ENCODE measurements around the gene PRELID2.

The PRELID2 gene

DNA sequence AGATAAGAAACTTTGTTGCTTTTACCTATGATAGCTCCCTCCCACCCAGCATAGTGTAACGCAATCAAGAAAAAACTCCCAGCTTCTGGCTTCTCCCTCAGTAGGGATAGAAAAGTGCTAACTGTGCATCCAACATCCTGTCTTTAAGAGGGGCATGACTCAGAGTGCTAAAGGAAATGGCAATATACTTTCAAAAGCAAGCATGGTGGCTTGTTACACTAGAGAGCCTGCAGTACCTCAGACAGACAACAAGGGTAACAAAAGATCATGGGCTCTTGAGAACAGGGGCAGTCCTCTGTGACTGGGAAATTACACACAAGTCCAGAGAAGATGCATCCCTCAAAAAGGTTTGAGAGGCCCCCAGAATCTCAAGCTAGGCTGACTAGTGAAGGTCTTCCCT, 37.8 kb downstream of the PRELID2 start:
- no peak for DNase-seq (ENCODE audit: low spot score)

DNA sequence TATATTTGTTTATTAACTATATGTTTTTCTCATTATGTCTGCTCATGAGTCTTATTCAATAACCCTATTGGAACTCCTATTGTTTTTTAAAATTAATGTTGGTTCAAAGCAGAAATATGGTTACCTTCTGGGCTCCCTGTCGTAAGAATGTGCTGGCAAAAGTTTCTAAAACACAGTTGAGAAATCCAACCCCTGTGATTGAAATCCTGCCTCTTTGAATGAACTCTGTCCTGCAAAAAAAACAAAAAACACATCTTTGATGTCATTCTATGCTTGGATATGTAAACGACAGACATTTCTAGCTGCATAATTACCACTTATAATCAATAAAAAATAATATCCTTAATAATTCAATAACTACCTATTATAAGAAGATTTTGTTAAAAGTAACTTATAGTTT, 38.8 kb downstream of the PRELID2 start:
- DNase-seq (ENCODE audit: low spot score), result no peak

DNA sequence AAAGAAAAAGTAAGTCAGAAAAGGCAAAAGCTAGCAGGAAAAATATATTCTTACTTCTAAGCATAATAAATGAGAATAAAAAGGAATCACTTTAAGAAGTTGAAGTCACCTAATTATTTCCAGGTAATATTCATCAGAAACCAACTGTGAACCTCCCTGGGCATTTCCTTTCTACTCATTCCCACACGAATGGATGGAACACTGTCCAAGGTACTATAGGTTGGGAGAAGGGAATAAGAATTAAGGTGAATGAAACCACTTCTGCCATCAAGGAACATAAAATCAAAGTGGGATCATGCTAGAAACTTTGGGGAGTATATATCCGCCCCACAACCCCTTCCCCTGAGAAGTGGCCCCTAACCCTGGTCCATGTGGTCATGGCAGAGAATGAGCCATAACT, 41.6 kb downstream of the PRELID2 start:
- DNase-seq (ENCODE audit: low spot score), result no peak

DNA sequence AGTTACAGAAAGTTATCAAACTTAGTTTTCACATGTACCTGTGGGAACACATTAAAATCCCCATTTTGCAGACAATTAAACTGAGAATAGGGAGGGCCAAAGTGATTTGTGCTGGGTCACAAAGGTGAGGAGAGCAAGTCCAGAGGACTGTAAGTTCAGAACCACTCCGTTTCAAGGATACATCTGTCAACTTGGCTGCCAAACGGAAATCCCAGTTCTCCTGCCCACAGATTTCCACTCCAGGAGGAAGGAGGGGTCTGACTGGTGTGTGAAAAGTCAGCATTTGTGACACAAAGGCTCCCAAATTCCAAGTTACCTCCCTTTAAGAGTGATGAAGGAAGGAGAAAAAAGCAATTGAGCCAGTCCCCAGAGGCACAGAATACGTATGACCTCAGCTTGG, 42.3 kb downstream of the PRELID2 start:
- no peak for DNase-seq (ENCODE audit: low spot score)

DNA sequence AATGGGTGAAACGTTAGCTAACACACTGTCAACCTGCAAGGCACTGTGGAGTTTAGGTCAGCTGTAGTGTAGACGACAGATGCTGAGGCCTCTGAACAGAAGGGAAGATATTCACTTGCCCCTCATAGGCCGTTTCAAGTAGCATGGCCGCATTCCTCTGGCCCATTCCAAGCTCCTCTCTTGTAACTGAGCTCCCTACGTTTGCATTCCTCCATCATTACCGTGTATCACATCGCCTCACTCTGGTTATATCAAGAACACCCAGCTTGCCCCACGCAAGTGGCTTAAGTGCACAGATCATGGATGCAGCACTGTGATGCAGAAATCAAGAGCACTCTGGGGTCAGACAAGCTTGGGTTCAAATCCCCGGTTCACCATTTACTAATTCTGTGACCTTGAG, 43.3 kb downstream of the PRELID2 start:
- no peak for DNase-seq (ENCODE audit: low spot score)

DNA sequence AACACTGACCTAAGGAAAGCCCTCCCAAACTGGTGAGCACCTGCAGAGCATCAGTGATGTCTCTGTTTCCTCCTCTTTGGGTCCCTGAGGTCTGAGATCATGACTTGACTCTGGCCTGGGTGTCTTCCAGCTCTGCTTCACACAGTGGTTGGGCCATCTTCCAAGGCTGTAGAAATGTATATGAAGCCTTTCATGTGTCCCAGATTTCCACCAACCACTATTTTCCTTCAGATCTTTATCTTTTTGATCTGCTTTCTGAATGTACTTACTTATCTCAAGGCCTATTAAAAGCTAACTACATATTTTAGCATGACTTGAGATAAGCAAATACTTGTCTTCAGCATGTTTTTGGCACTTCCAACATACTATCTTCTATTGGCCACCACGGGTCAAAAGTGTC, 47.1 kb downstream of the PRELID2 start:
- no peak for DNase-seq (ENCODE audit: low spot score)

DNA sequence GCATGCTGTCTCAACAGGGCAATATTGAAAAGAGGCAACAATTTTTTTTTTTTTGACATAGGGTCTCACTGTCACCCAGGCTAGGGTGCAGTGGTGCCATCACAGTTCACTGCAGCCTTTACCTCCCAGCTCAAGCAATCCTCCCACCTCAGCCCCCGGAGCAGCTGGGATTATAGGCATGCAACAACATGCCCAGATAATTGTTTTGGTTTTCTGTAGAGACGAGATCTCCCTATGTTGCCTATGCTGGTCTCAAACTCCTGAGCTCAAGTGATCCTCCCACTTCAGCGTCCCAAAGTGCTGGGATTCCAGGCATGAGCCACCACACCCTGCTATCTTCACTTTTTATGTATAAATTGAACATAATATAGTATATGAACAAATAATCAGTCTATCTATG, 47.6 kb downstream of the PRELID2 start:
- no peak for DNase-seq (ENCODE audit: low spot score)

DNA sequence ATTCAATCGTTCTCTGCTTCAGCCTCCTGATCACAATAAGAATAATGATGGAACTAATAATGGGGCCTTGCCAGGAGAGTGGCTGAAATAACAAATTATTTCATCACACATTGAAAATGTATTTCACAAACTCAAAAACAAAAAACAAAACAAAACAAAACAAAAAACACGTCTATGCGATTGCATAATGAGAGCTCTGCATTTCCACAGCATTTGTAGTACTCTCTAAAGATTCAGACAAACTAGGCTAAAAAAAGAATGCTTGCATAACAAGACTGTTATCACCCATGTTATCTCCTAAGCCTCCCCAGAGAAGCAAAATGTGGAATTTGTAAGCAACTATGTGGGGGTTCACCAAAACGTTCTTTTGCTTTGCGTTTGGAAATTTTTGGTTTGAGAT, 48.1 kb downstream of the PRELID2 start:
- DNase-seq (ENCODE audit: low spot score), result peak; percentile 44

DNA sequence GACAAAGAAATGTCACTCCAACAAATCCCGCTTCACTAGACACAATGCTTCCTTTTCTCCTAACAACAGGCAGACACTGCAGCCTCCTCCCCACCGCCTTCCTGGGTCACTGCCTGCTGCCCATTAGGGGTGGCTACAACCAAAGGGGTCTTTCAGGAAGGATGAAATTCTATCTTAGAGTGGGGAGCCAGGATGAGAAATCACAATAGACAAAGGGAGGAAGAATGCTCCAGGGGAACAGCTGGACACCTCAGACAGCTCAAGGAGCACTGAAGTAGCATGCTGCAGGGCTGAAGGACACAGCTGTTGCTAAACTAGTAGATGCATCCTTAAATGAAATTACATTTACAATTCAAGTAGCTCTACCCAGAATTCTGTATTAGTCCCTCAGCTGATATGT, 54.2 kb downstream of the PRELID2 start:
- DNase-seq (ENCODE audit: low spot score), result no peak

DNA sequence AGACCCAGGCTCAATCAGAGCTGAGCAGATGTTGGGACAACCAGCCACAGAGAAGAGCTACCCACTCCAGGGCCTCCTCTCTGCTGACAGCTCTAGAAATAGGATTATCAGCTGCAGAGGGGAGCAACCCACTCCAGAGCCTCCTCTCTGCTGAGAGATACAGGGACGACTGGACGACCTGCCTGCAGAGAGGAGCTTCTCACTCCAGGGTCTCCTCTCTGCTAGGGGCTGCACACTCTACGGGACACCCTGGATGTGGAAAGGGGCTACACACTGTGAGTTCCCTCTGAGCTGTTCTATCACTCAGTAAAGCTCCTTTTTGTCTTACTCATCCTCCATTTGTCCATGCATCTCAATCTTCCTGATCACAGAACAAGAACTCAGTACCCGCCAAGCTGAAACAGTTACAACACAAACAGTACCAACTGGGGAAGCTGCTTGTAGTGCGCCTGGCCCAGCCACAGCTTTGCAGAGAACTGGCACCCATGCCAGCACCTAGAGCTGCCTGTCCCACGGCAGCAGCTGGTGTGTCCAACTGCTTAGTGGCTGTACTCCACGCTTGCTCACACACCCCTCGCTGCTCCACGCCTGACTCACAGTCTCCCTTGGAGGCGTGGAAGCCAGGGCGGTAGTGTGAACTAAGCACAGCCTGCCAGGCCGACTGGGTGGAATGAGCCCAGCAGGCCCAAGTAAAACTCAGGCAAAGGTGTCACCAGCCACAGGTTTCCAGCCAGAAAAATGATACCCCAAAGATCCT, 56.8 kb downstream of the PRELID2 start:
- DNase-seq (ENCODE audit: low spot score), result peak; percentile 83

DNA sequence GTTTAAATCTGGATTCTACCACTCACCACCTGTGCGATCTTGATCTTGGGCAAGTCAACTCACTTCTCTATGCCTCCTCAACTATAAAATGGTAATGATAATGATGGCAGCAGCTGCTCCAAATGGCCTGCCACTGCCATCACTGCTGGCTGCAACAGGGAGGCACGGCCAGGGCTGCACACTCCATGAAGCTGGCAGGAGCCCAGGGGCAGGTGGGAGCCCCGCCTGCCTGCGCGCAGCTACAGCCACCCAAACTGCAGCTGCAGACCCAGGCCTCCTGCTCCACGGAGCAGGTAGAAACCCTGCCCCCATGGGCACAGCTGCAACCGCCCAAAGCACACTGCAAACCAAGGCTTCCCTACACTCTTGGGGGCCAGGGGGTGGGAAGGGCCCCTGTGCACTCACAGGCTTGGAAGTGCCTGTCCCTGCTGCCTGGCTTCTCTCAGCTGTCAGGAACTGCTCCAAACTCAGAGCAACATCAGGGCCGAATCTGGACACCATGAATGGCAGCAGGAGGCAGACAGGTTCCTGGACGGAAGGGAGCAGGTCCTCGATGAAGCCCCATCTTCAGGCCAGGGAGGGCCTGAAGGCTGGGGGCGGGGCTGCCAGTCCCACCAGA, 57.6 kb downstream of the PRELID2 start:
- no peak for DNase-seq (ENCODE audit: low spot score)

DNA sequence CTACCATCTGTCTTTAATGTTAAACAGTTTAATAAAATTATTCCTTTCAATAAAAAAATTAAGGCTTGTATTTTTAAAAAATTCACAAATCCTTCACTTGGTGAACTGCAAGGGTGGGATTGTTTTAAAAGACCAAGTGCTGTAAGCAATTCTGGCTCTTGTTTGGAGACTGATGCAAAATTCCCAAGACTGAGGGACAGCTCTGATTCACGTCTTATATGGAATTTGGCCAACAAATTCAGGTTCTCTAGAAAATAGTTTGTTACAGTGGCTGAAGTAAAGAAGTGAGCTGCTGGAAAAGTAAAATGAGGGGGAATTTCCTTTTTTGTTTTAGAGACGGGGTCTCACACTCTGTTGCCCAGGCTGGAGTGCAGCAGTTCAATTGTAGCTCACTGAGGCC, 58.3 kb downstream of the PRELID2 start:
- DNase-seq (ENCODE audit: low spot score), result no peak

DNA sequence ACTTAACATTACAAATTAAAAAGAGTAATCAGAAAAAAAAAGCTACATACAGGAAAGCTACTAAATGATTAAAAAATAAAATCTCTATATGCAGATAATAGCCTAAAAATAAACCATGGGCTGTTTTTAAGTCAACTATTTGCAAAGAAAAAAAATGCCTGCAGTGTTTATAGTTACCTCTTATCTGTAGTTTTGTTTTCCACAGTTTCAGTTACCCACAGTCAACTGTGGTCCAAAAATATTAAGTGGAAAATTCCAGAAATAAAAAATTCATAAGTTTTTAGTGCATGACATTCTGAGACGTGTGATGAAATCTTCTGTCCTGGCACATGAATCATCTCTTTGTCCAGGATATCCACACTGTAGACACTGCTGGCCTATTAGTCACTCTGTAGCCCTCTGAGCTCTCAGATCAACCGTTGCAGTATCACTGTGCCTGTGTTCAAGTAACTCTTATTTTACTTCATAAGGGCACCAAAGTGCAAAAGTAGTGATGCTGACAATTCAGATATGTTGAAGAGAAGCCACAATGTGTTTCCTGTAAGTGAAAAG, 59.2 kb downstream of the PRELID2 start:
- DNase-seq (ENCODE audit: low spot score), result no peak

DNA sequence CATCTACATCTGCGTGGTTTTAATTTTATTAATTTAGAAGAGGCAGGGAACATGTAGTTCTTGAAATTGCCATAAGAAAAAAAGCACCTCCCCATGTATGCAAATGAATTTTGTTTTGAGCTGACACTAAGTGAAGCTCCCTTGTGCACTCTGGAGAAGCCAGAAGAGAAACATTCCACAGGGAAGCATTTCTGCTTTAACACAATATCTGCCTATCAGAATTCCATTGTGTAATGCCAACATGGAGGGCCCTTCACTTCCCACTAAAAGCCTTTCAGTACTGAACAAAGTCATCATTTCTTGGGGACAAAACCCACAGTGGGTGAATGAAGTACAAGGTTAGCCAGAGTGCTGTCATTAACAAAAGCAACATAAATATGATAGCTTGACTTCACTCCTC, 59.7 kb downstream of the PRELID2 start:
- DNase-seq (ENCODE audit: low spot score), result no peak

DNA sequence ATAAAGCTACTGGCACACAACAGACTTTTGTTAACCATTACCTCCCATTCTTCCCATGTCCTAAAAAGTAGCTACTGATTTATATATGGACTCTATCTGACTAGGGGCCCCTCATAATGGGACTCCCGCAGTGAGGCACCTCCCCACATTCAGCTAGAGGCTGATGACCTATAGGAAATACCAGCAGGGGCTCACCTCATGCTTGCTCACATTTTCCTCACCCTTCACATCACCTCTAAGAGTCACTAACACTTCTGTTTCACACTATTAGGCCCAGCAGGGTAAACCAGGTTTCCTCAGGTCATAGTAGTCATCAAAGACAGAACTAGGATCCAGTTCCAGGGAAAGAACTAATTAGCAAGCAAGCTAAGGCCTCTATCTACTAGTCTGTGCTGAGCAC, 60.7 kb downstream of the PRELID2 start:
- DNase-seq (ENCODE audit: low spot score), result no peak

DNA sequence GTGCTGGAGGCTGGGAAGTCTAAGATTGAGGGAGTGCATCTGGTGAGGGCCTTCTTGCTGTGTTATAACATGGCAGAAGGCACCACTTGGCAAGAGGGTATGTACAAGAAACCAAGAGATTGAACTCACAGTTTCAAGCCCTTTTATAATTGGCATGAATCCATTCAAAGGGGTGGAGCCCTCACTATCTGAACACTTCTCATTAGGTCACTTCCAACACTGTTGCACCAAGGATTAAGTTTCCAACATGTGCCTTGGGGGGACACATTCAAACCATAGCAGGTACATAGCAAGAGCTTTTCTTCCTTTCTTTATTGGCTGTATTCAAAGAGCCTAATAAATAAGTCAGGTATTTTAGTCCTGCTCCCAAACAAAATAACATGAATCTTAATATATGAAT, 62.7 kb downstream of the PRELID2 start:
- DNase-seq (ENCODE audit: low spot score), result no peak

DNA sequence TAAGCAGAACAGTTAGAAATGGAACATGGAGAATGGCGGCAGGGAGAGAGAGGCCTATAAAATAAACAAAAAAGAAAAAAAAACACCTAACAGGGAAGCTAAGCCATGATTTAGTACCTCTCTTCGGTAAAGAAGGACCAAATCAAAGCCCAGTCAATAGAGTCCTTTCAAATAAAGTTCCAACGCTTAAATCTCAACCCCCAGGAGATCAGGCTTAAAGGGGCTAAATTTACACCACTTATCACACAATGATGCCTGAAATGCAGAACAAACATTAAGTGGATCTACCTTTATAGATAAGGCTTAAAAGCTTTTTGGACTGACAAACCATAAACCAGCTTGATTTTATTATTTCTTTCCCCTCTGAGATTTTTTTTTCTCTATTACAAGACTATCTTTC, 66.3 kb downstream of the PRELID2 start:
- no peak for DNase-seq (ENCODE audit: low spot score)

DNA sequence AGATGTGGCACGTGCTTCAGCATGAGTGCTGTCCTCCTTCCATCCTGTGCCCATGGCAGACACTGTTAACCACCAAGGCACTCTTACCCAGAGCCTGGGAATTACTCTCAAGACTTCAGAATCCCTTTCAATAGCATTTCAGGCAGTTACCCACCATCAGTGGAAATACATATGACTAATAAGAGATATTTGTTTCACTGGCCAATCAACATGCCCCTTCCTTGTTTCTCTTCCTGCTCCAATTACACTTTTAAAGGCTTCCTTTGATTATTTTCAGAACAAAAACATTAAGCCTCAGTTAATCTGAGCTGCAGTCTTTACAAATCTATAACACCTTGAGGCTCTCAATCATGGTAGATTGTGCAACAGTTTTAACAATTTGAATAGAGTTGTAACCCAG, 70.8 kb downstream of the PRELID2 start:
- DNase-seq (ENCODE audit: low spot score), result no peak

DNA sequence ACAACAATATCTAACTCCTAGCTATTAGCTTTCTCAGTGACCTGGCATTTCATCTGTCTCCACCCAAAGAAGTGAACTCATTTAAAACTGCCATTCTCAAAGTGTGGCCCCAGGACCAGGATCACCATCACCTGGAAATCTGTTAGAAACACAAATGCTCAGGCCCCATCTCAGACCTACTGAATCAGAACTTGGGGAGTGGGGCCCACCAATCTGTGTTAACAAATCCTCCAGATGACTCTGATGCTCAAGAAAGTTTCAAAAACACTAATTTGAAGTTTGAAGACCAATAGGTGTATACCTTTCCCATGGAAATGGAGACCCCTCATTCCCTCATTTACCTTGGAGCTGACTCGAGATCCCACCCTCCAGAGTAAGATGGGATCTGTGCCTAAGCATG, 72.3 kb downstream of the PRELID2 start:
- DNase-seq (ENCODE audit: low spot score), result no peak

DNA sequence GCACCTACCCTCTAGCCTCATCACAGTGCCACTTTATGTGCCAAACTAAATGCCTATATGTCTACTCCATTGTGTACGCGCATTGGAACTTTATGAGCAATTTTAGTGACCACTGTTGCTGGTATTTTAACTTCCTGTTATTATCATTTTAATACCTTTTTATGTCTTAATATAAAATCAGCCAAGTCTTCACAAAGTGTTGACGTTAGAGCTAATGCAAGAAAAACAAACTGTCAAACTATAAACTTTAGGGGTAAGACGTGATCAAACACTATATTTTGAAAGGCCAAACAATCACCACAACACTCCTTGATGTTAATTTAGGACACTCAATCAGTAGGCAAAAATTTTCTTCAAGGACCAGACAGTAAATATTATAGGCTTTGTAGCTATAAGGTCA, 73.9 kb downstream of the PRELID2 start:
- no peak for DNase-seq (ENCODE audit: low spot score)

DNA sequence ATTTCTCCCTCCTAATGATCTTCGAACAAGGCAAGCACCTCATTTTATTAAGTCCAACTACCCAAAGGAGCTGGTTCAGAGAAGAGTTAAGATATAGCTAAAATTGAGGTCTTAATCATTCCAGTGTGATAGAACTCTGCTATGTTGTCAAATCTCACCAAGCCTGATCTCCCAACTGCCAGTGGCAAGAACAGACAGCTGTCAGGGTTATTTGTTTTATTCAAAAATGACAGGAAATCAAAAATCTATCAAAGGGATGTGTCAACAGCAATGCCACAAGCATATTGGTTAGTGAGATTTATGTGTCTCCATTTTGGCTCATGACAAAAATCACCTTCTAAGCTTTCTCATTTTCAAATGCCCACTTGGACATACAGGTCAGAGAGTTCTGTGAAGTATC, 74.5 kb downstream of the PRELID2 start:
- DNase-seq (ENCODE audit: low spot score), result no peak

DNA sequence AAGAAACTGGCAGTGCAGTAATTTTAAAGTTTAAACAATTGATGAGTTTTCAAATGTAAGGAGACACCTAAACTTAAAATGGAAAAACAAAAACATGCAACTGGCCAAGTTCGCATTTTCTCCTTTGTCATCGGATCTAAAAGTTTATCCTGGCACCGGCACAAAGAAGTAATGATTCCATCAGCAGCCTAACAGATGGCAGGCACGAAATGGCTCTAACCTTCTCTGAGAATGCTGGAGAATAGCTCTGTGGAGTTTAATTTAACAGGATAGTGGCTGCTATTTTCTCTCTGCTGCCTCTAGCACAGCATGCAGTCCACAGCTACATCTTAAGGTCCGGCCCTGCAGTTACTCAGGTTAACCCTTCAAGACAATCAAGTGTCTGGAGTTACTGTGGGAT, 82.2 kb downstream of the PRELID2 start:
- no peak for DNase-seq (ENCODE audit: low spot score)

DNA sequence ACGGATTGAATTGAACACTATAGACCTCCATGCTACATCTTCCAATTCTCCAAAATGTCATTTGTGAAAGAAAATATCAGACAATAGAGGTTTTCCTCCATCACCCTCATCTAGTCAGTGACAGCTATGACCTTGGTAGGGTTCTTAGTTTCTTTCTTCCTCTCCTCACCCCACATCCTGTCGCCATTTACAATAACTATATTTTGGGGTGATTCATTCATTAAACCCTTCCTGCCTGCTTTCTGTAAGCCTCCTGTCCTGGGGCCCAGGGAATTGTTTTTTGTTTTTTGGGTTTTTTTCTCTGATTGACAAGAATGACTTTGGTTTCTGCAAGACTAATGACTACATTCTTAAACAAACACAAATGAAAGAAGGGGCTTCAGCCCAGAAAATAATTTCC, 82.6 kb downstream of the PRELID2 start:
- DNase-seq (ENCODE audit: low spot score), result no peak

DNA sequence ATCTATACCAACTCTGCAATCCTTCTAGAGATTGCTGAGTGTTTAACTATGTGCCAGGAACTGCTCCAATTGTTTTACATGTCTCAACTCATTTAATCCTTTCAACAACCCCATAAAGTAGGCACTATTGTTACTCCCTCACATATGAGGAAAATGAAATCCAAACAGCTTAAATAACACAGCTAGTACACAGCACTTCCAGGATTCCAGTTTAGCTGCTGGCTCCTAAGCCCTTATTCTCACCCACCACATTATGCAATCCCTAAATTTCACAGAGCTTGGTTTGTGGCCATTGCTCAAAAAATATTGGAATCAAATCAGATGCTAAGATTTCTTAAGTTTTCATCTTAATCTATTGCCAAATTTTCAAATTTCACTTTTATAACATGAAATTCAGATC, 84.9 kb downstream of the PRELID2 start:
- DNase-seq (ENCODE audit: low spot score), result peak; percentile 32
